HG03469 (cell line): ENCODE data around the gene KDM5D.

Source experiments
- ATAC-seq: cut with Tn5 transposase; IDR thresholded peaks from one replicate; pipeline ENCODE4 v1.9.1; 2021; ENCODE audit warnings: mild to moderate bottlenecking, moderate library complexity, moderate number of reproducible peaks; ENCODE audit not compliant: unreplicated experiment

Gene KDM5D

GRCh38 chrY:19744381-19745378 lies at the start of gene KDM5D:
KDM5D (minus strand) TSS chrY:19744726; CDS start chrY:19744534, 192 bp downstream.
- ATAC-seq = peak; percentile 44

- no peak for ATAC-seq
These were observed 23.8 kb upstream of the KDM5D start for GRCh38 chrY:19768375-19768774.

DNA sequence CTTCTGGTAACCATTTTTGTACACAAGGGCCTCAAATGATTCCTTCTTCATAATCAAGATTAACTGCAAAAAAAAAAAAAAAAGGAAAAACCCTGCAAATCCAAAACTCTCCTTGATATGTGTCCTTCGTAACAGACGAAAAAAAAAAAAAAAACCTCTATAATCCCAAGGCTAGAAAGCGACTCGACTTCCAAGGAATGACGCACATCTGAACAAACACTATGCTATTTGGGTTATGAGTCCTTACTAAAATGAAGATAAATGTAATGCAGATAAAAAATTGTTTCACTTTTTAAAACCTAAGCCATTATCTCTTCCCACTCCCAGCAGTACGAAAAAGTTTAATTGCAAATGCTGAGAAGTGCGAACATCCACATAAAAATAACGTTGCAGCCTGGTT lies 1.2 kb downstream of the KDM5D start:
- no peak for ATAC-seq

- no peak for ATAC-seq
These were observed 2.4 kb downstream of the KDM5D start for GRCh38 chrY:19742153-19742552.

DNA sequence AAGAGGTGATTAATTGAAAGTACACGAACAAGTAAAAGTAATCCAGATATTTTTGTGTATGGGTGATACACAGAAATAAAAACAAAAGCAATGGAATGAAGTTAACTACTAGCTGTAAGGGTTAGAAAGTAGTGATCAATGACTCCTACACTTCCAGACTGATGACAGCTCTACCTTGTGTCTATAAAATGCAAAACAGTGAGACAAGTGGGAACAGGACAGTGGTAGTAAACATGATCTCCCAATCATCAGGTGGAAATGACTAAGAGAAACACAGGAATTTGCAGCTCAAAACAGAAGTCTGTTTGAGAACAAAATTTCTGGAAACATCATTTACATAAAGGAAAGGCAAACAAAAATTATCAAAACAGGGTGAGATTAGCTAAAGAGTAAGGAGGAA lies 10.1 kb downstream of the KDM5D start:
- ATAC-seq = no peak

DNA sequence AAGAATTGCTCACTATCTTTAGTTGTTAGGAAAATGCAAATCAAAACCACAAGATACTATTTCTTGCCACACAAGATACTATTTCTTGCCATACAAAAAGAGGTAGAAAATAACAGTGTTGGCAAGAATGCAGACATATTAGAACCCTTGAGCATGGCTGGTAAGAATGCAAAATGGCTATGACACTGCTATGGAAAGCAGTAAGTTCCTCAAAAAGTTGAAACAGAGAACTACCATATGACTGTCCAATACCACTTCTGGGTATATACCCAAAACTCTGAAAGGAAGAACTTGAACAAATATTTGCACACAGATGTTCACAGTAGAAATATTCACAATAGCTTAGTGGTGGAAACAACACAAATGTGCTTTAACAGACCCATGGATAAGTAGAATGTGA lies 26.6 kb downstream of the KDM5D start:
- ATAC-seq = peak; percentile 94

DNA sequence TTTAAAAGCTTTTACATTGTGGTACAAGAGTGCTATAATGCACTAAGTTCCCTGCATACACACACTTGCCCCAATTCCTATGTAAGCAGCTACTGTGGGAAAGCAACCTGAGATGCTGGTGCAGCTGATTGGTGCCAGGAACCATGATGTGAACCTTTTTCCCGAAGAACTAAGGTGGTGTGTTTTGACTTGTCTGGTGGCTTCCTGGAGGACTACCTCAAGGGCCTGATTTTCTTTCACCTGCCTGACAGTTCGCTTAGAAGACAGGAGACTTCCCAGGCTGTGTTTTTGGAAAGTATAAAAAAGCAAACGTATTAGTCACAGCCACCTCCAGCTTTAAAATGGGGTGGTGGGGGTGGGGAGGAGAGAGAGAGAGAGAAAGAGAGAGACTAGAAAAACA lies 27.4 kb downstream of the KDM5D start:
- no peak for ATAC-seq

DNA sequence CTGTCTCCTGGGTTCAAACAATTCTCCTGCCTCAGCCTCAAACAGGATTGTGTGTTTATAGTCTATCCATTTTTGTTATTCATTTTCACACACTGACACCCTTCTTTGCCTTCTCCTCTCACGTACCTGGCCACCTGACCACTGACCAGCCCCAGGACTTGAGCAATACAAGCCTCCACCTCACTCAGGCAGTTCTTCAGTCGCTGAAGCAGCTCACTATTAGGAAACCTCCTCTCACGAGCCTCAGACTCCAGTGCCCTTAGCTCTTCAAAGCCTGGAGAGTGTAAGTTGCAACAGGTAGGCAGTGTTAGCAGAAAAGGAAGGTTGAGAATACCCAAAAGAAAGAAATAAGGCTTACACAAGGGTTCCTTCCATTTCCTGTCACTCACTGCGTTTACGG lies 29.3 kb downstream of the KDM5D start:
- no peak for ATAC-seq

DNA sequence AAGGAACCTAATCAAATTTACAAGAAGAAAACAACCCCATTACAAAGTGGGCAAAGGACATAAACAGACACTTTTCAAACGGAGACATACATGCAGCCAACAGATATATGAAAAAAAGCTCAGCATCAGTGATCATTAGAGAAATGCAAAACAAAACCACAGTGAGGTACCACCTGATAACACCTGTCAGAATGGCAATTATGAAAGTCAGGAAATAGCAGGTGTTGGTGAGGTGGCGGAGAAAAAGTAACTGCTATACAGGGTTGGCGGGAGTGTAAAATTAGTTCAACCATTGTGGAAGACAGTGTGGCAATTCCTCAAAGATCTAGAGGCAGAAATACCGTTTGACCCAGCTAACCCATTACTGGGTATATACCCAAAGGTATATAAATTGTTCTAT lies 31.1 kb downstream of the KDM5D start:
- ATAC-seq = no peak

- no peak for ATAC-seq
These were observed 38.3 kb downstream of the KDM5D start for GRCh38 chrY:19706273-19706672.

GRCh38 chrY:19698495-19698894 lies 46.0 kb downstream of the KDM5D start:
- ATAC-seq = no peak

GRCh38 chrY:19680821-19681220 lies 63.7 kb downstream of the KDM5D start:
- no peak for ATAC-seq
